Measurements from ENCODE around the gene GPR152.
"Not testable (repeated sequence)": the region's sequence is repeated elsewhere in the genome, so short reads cannot be mapped to it uniquely, and the experiment has no call there.

GPR152 gene

GRCh38 chr11:67427364-67427859, 25.1 kb downstream of the GPR152 start:
- DNase-seq (ENCODE audit: low read depth), result not testable (repeated sequence)

- no peak for DNase-seq (ENCODE audit: low read depth)
Measured at GRCh38 chr11:67423891-67424613, 28.5 kb downstream of the GPR152 start.

DNA sequence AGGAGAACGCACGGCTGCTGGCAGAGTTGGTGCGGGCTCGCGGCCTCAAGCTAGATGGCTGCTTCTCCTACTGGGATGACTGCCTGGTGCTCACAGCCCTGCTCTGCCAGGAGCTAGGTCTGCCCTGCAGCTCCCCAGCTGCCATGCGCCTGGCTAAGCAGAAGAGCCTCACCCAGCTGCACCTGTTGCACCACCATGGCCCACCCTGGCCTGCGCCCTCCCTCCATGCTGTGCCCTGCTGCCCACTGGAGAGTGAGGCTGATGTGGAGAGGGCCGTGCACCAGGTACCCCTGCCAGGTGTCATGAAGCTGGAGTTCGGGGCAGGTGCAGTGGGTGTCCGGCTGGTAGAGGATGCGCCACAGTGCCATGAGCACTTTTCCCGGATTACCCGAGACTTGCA, 29.1 kb downstream of the GPR152 start:
- DNase-seq (ENCODE audit: low read depth), result no peak

GRCh38 chr11:67422891-67423290, 29.6 kb downstream of the GPR152 start:
- DNase-seq (ENCODE audit: low read depth), result no peak

DNA sequence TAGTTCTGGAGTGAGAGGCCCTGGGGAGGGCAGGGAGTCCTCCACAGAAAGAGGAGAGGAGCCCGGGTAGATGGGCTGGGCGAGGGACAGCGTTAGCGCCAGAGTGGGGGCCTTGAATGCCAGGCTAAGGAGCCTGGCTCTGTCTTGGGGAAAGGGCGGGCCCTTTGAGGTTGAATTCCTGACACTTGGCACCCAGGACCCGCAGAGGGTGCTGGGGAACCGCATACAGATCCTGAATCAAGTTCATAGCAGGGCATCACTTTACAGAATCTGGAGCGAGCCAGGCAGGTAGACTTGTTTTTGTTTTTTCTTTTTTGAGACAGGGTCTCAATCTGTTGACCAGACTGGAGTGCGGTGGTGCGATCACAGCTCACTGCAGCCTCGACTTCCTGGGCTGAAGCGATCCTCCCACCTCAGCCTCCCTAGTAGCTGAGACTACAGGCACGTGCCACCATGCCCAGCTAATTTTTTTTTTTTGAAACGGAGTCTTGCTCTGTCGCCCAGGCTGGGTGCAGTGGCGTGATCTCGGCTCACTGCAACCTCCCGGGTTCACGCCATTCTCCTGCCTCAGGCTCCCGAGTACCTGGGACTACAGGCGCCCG, 31.0 kb downstream of the GPR152 start:
- no peak for DNase-seq (ENCODE audit: low read depth)

DNA sequence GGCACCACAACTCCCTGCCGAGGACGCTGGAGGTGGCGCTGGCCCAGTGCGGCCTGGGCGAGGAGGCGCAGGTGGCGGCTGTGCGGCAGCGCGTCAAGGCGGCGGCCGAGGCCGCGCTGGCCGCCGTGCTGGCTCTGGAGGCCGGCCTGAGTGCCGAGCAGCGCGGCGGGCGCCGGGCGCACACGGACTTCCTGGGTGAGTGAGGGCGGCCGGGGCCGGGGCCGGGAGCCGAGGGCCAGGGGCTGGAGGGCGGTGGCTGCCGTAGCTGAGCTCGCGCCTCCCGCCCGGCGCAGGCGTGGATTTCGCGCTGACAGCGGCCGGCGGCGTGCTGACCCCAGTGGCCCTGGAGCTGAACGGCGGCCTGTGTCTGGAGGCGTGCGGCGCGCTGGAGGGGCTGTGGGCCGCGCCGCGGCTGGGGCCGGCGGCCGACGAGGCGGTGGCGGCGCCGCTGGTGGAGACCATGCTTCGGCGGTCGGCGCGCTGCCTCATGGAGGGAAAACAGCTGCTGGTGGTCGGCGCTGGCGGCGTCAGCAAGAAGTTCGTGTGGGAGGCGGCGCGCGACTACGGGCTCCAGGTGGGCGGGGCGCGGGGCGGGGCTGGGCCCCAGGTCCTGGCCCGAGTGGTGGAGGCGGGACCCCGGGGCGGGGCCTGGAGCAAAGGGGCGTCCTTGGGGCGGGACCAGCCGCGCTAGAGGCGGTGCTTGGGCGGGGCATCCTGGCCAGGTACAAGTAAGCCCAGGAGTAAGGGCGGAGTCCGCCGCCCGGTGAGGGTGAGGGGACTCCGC, 31.7 kb downstream of the GPR152 start:
- DNase-seq (ENCODE audit: low read depth), result no peak

DNA sequence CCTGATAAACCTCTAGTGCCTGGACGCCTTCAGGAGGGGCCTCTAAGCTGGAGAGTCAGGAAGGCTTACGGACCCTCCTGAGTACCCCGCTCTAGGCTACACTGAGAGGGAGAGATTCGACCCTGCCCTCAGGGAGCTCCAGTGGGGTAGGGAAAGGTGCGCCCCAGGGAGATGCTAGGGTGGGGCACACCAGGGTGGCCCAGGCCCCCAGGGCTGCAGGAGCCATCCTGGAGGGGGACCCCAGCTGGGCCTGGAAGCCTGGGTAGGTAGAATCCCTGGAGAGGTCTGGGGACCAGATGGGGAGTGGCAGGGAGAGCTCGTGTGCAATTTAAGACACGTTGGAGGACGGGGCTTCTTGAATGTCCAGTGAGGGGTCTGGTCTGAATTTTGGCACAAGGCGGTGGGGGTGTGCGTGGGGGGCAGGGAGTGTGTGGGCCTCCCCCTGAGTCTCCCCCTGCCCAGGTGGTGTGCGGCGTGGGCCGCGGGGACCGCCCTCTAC, 32.3 kb downstream of the GPR152 start:
- DNase-seq (ENCODE audit: low read depth), result no peak

DNA sequence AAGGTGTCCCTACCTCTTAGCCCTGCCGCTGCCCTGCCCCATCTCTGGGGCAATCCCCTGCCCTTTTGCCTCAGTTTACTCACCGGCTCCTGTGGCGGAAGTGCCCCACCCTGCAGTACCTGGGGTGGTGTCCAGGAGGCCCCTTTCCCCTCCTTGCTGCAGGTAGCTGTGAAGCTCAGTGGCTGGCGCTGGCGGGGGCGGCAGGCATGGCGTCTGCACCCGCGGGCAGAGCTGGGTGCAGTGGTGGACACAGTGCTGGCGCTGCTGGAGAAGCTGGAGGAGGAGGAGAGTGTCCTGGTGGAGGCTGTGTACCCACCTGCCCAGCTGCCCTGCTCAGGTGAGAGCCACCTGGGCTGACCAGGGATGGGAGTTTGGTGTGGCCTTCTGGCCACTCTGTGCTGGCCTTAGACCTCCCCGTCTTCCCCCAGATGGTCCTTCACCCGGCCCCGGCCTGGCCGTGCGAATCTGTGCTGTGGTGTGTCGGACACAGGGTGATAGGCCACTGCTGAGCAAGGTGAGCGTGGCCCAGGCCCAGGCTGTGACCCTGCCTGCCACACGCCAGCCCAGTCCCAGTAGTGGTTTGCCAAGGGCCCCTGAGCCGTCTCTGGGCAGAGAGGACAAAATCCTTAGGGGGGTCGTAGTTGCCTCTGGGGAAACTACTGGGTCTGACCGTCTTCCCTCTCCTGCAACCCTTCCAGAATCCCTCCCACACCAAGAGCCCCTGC, 33.0 kb downstream of the GPR152 start:
- no peak for DNase-seq (ENCODE audit: low read depth)

GRCh38 chr11:67418476-67419281, 33.9 kb downstream of the GPR152 start:
- no peak for DNase-seq (ENCODE audit: low read depth)

GRCh38 chr11:67417425-67417824, 35.1 kb downstream of the GPR152 start:
- no peak for DNase-seq (ENCODE audit: low read depth)

GRCh38 chr11:67416416-67417335, 35.9 kb downstream of the GPR152 start:
- DNase-seq (ENCODE audit: low read depth), result no peak

- no peak for DNase-seq (ENCODE audit: low read depth)
Measured at GRCh38 chr11:67415501-67416304, 36.8 kb downstream of the GPR152 start, which contains the start of gene CARNS1. Gene CARNS1 (plus strand): TSS chr11:67415678. CDS start chr11:67416200, 522 bp downstream.

DNA sequence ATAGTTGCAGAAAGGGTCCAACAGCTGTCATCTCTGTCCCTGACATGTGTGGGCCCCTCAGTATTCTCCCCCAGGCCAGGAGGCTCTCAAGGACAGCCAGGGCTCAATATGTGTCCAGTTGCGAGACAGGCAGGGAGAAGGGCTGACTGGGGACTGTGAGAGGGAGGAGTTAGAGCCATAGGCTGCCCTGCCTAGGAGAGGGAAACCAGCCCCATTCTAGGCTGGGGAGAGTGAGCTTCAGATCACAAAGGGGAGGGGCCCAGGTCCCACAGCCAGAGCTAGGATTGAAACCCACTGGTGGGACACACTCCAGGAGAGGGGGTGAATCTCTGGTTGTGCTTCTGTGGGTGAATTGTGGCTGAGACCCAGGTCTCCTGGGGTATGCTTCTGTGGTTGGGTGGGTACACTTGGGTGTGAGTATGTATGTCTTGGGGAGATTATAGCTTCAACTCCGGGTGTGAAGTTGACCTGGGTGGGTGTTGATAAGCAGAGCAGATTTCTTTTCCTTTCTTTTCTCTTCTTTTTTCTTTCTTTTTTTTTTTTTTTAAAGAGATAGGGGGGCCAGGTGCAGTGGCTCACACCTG, 39.2 kb downstream of the GPR152 start:
- DNase-seq (ENCODE audit: low read depth), result no peak

DNA sequence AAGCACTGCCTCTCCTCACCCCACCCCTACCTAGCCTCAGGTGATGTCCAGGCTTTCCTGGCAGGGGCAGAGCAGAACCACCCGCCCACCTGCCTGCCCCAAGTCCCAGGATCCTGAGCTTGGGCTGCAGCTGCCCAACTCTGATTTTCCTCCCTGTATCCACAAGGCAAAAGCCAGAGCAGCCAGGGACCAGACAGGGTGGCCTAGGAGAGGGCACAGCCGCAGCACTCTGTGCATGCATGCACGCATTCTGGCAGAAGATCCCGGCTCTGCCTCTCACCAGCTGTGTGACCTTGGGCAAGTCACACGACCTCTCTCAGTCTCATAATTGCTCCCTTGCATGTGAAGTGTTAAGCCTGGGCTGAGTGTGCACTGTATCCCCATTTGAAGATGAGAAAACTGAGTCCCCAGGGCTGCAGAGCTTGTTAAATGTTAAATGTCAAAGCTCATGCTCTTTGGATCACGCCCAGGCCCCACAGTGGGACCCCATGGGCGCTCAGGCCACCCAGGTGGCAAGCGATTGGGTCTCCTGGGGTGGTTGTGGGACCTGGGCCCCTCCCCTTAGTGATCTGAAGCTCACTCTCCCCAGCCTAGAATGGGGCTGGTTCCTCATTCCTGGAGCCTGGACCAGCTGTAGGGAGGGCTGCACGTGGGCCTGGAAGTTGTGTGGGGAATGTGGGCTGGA, 39.9 kb downstream of the GPR152 start:
- DNase-seq (ENCODE audit: low read depth), result no peak

DNA sequence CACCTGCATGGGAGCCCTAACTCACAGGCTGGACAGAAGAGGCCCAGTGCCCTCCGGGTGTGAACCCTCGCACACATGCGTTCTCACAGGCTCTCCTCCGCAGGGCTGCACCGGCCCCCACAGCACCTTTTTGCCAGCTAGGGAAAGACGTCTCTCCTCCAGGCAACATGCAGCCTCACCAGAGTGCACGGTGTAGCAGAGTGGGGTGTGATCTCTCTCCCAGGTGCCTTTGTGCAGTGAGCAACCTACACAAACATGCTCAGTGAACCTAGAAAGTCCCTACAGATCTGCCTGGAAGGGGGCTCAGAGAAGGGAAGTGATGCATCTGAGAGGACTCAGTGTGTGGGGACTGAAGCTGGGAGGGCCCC, 40.8 kb downstream of the GPR152 start:
- no peak for DNase-seq (ENCODE audit: low read depth)

DNA sequence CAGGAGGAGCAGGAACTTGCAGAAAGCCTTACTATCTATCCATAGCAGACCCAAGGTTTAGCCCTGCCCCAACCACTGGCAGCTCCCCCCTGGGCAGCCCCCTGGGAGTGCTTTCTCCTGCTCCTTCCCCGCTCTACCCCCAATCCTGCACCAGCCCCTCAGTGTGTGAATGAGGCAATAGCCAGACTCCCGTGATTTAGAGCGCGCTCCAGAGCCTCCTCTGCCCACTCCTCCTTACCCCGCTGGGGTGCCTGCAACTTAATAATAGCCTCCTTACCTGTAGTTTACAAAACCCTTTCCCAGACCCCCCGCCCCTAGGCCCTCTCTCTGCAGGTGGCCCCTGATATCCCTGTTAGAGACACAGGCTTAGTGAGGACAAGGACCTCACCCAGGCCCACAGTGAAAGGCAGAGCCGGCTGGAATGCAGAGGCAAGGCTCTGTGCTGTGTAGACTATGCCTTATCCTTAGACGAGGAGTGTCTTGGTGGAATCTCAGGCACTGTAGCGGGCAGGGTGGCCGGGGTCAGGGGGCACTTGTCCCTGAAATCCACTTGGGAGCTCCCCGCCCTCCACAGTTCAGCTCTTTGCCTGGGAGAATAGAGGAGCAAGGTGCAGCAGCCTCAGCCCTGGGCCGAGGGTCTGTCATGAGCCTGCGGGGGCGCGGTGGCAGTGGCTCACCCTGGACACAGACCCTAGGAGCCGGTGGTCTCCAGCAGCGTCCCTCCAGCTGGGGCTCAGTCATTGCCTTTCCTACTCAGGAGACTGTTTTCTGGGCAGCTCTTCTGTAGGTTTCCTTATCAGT, 41.3 kb downstream of the GPR152 start:
- no peak for DNase-seq (ENCODE audit: low read depth)

DNA sequence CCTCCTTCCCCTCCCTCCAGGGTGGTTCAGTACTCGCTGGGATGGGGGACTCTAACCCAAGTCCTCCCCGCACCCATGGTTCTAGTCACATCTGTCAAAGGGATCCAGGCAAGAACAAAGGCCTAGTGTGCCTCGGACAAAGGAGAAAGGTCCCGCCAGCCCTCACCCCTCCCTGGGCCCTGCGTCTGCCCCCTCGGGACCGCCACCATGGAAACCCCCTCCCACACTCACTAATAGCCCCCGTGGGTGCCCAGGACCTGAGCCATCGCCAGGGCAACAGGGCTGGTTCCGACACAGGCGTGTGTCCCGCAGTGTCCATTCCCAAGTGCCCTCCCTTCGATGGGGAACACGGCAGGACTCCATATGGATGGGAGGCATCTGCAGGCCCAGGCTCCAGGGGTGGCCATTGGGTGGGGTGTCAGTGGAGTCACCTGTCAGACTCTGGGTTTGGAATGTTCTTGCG, 42.1 kb downstream of the GPR152 start:
- no peak for DNase-seq (ENCODE audit: low read depth)
